HEK293 (cell line): Measurements from ENCODE around the gene OGFOD1.

Source experiments
- CTCF ChIA-PET: fragments of 350-600 bp; formaldehyde crosslinking; extraction: SDS; loops from one replicate; lab custom pipeline; 2021; ENCODE audit warnings: antibody characterized with exemption; lab: Yijun Ruan, JAX
- POLR2A ChIA-PET: fragments of 300-600 bp; formaldehyde crosslinking; extraction: SDS; loops from one replicate; lab custom pipeline; 2020; ENCODE audit warnings: antibody characterized with exemption, inconsistent platforms; lab: Yijun Ruan, JAX
- H3K27ac ChIP-seq: fragments of 200-500 bp; sonication (Bioruptor generic); 2 replicates; pipeline ENCODE4 v1.5.1; 2014; ENCODE audit warnings: low read depth, low read length, control low read depth, inconsistent platforms; ENCODE audit errors: extremely low read depth
- H3K36me3 ChIP-seq, 2 experiments: fragments of 200-500 bp in 1 of 2; sonication (Bioruptor generic) in 1 of 2; 1 replicate in 1 of 2; 2 replicates in 1 of 2; pipeline ENCODE4 v1.5.1; 2014 to 2017; ENCODE audit warnings: inconsistent platforms in 2 of 2, low read length in 2 of 2; ENCODE audit not compliant: control insufficient read depth in 2 of 2, insufficient read depth in 1 of 2
- H3K4me1 ChIP-seq: fragments of 200-500 bp; sonication (Bioruptor generic); 2 replicates; pipeline ENCODE4 v1.5.1; 2014; ENCODE audit warnings: mild to moderate bottlenecking, low read length, inconsistent platforms; ENCODE audit not compliant: control insufficient read depth, insufficient read depth
- H3K4me3 ChIP-seq: 2 replicates; pipeline ENCODE4 v1.5.1; 2011; ENCODE audit warnings: low read depth, mild to moderate bottlenecking, control low read depth, low read length, moderate library complexity
- H3K9me3 ChIP-seq: fragments of 200-500 bp; sonication (Bioruptor generic); 2 replicates; pipeline ENCODE4 v1.5.1; 2014; ENCODE audit warnings: low read depth, low read length, inconsistent platforms; ENCODE audit not compliant: control insufficient read depth, insufficient read depth
- KLF16 ChIP-seq: fragments of 450-650 bp; formaldehyde crosslinking; IDR thresholded peaks from 2 replicates; pipeline ENCODE4 v1.5.1; 2017; ENCODE audit warnings: missing biosample characterization, missing genetic modification characterization
- PRDM10 ChIP-seq: fragments of 450-650 bp; formaldehyde crosslinking; IDR thresholded peaks from 2 replicates; pipeline ENCODE4 v1.5.1; 2016; ENCODE audit warnings: missing biosample characterization, missing genetic modification characterization
- ZBTB10 ChIP-seq: fragments of 450-650 bp; formaldehyde crosslinking; IDR thresholded peaks from 2 replicates; pipeline ENCODE4 v1.5.1; 2016; ENCODE audit warnings: missing biosample characterization, missing genetic modification characterization
- ZFP3 ChIP-seq: fragments of 450-650 bp; formaldehyde crosslinking; IDR thresholded peaks from 2 replicates; pipeline ENCODE4 v1.5.1; 2016; ENCODE audit warnings: low read depth, missing biosample characterization, missing genetic modification characterization
- ZIC2 ChIP-seq: fragments of 450-650 bp; formaldehyde crosslinking; IDR thresholded peaks from 2 replicates; pipeline ENCODE4 v1.5.1; 2016; ENCODE audit warnings: missing biosample characterization, missing genetic modification characterization
- ZNF10 ChIP-seq: fragments of 450-650 bp; formaldehyde crosslinking; IDR thresholded peaks from 2 replicates; pipeline ENCODE4 v1.5.1; 2017; ENCODE audit warnings: missing biosample characterization, missing genetic modification characterization
- ZNF121 ChIP-seq: fragments of 450-650 bp; formaldehyde crosslinking; IDR thresholded peaks from 2 replicates; pipeline ENCODE4 v1.5.1; 2016; ENCODE audit warnings: missing biosample characterization, missing genetic modification characterization
- ZNF157 ChIP-seq: fragments of 450-650 bp; formaldehyde crosslinking; IDR thresholded peaks from 2 replicates; pipeline ENCODE4 v1.5.1; 2016; ENCODE audit warnings: missing biosample characterization, missing genetic modification characterization
- ZNF169 ChIP-seq: fragments of 450-650 bp; formaldehyde crosslinking; IDR thresholded peaks from 2 replicates; pipeline ENCODE4 v1.5.1; 2016; ENCODE audit warnings: missing biosample characterization, missing genetic modification characterization
- ZNF175 ChIP-seq: fragments of 450-650 bp; formaldehyde crosslinking; IDR thresholded peaks from 2 replicates; pipeline ENCODE4 v1.5.1; 2016; ENCODE audit warnings: missing biosample characterization, missing genetic modification characterization
- ZNF2 ChIP-seq: fragments of 450-650 bp; formaldehyde crosslinking; IDR thresholded peaks from 2 replicates; pipeline ENCODE4 v1.5.1; 2016; ENCODE audit warnings: missing biosample characterization, missing genetic modification characterization
- ZNF48 ChIP-seq: fragments of 450-650 bp; formaldehyde crosslinking; IDR thresholded peaks from 2 replicates; pipeline ENCODE4 v1.5.1; 2016; ENCODE audit warnings: missing biosample characterization, missing genetic modification characterization
- ZNF544 ChIP-seq: fragments of 450-650 bp; formaldehyde crosslinking; IDR thresholded peaks from 2 replicates; pipeline ENCODE4 v1.5.0; 2017; ENCODE audit warnings: missing biosample characterization, missing genetic modification characterization
- ZNF558 ChIP-seq: fragments of 450-650 bp; formaldehyde crosslinking; IDR thresholded peaks from 2 replicates; pipeline ENCODE4 v1.5.1; 2016; ENCODE audit warnings: missing biosample characterization, missing genetic modification characterization
- ZNF626 ChIP-seq: fragments of 450-650 bp; sonication (Bioruptor Pico); formaldehyde crosslinking; IDR thresholded peaks from 2 replicates; pipeline ENCODE4 v1.5.1; 2018; ENCODE audit warnings: missing biosample characterization, missing genetic modification characterization, inconsistent platforms
- ZNF654 ChIP-seq: fragments of 450-650 bp; formaldehyde crosslinking; IDR thresholded peaks from 2 replicates; pipeline ENCODE4 v1.5.1; 2016; ENCODE audit warnings: low read depth, missing biosample characterization, missing genetic modification characterization

Gene OGFOD1

DNA sequence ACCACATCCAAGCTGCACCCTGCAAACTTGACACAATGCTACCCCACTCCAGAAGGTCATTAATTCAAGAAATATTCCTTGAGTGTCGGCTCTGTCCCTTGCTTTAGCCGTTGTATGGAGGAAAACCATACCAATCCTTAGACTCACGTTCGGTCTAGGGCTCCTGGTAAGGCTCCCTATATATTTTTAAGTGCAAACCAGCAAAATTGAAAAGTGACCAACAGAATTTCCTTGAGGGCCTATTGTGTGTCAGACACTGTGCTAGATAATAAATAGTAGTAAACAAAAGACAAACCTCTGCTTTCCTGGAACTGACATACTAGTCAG is 68.9 kb downstream of the OGFOD1 start:
- H3K36me3 ChIP-seq, result no peaks in the 10 kb centered on the region
- POLR2A ChIA-PET, result interaction anchor here (0.7 kb wide), 1 partner anchor 69 kb away, joined by 3 read pairs; the partner anchor contains the start of genes NUDT21 and OGFOD1
- H3K4me1 ChIP-seq, result 0 out of 2 replicates have a peak, but pooled peaks cover 2% of the 10 kb centered on the region
- CTCF ChIA-PET, result interaction anchor here (0.7 kb wide), 1 partner anchor 178 kb away, joined by 3 read pairs; no protein-coding TSS in a partner anchor
- TF ChIP-seq ZBTB10 (tag by site-specific recombination) (no peak), ZIC2 (tag by site-specific recombination) (no peak), KLF16 (tag by site-specific recombination) (no peak), ZNF10 (no peak), ZNF48 (tag by site-specific recombination) (no peak), ZNF2 (no peak), ZNF626 (tag by site-specific recombination) (no peak), ZNF169 (no peak), ZNF121 (tag by site-specific recombination) (no peak), ZFP3 (tag by site-specific recombination) (no peak), ZNF175 (tag by site-specific recombination) (no peak), ZNF558 (no peak), ZNF544 (tag by site-specific recombination) (no peak), PRDM10 (no peak)
- TF ChIP-seq, all 188 proteins: peak for 0
- H3K9me3 ChIP-seq, result no peaks in the 10 kb centered on the region
- H3K4me3 ChIP-seq, result no peak overlapping the region
- H3K27ac ChIP-seq, result peak overlapping the region; percentile 84; the same call in 1 of the 2 replicates

DNA sequence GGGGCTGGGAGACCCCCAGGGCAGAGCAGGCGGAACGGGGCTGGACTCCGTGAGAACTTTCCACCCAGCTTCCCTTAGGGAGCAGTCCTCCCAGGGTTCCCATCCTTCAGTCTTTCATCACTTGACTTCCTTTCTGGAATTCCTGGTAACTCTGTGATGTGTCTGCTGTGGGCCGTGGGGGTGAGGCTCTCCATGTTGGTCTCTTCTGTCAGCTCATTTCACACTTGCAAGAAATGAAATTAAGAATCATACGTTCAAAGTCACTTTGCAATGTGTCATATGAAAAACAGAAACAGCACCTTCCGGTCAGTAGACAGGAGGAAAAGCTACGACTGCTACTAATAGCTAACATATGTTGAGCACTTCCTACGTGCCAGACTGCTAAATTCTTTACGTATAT is 73.9 kb downstream of the OGFOD1 start:
- no peak overlapping the region for H3K4me3 ChIP-seq
- TF ChIP-seq ZNF654 (tag by site-specific recombination) (no peak), ZNF157 (tag by site-specific recombination) (no peak), ZNF48 (tag by site-specific recombination) (no peak), ZNF558 (no peak)
- no peaks in the 10 kb centered on the region for H3K4me1 ChIP-seq
- H3K36me3 ChIP-seq, result no peaks in the 10 kb centered on the region
- POLR2A ChIA-PET, result no interaction called here
- no peaks in the 10 kb centered on the region for H3K9me3 ChIP-seq
- CTCF ChIA-PET, result interaction anchor here (0.6 kb wide), 1 partner anchor 177 kb away, joined by 3 read pairs; no protein-coding TSS in a partner anchor
- no peak overlapping the region for H3K27ac ChIP-seq
